Measurements from ENCODE around the gene USP47. TPM values are rescaled to one million over a fixed set of nuclear protein-coding genes. Genes with fewer than 3 reads are reported as not detected.

Gene USP47
- polyA plus RNA-seq, 2 of the 4 experiments (the other 2 are of a cell fraction), result 31.0 to 32.8 TPM

- Histone ChIP-seq H3K27ac (peak overlapping the region; percentile 35 to 55; a peak in 5 of 6 replicates), H3K9me3 (no peaks in the 10 kb centered on the region), H3K4me2 (no peak overlapping the region), H3K4me1 (peaks cover 49% of the 10 kb centered on the region), H3K4me3 (no peak overlapping the region)
- ChIA-PET POLR2A (no interaction called here), CTCF (interaction anchor here (0.5 to 1.5 kb wide), 6 partner anchors 10 to 58 kb away, joined by 3 to 8 read pairs (median 4); no protein-coding TSS in a partner anchor)
- ATAC-seq (no peak), DNase-seq (ENCODE audit: low read depth in 1 of 2, low spot score in 1 of 2) (no peak), FAIRE-seq (no peak)
- TF ChIP-seq SMC3 (IDR thresholded peaks at IDR 0.05) (no peak), NFE2L2 (conservative IDR thresholded peaks at IDR 0.05; ENCODE audit: low read length) (peak; percentile 73)
- 80% methylated on average over 9 of the region's 9 CpGs for WGBS (ENCODE audit: missing lambda C conversion rate)
These were observed 144.5 kb downstream of the USP47 start for GRCh38 chr11:11985954-11986949.

- H3K4me3 ChIP-seq, result no peak overlapping the region
- H3K4me2 ChIP-seq, result peak overlapping the region; percentile 65
- FAIRE-seq (no peak), ATAC-seq (peak; percentile 9 to 40; a peak in 3 of 6 replicates), DNase-seq (ENCODE audit: low read depth in 1 of 2, low spot score in 1 of 2) (peak in 1 of 2 experiments; percentile 66)
- no peaks in the 10 kb centered on the region for H3K9me3 ChIP-seq
- H3K4me1 ChIP-seq, result peaks cover 61% of the 10 kb centered on the region
- CTCF ChIA-PET, result interaction anchor here (0.9 to 1.9 kb wide), 3 partner anchors 8 to 21 kb away, joined by 3 to 10 read pairs (median 3); no protein-coding TSS in a partner anchor
- WGBS (ENCODE audit: missing lambda C conversion rate), result 78% methylated on average over 1 of the region's 1 CpG
- TF ChIP-seq POLR2A (IDR thresholded peaks at IDR 0.05; ENCODE audit: low read length) (no peak), HOXB5 (CRISPR knock-in tag; IDR thresholded peaks at IDR 0.05) (no peak), PBX3 (IDR thresholded peaks at IDR 0.05) (no peak), MAFK (IDR thresholded peaks at IDR 0.05; ENCODE audit: partially characterized antibody) (peak; percentile 72), MAZ (IDR thresholded peaks at IDR 0.05; ENCODE audit: borderline replicate concordance, low read depth, low read length) (no peak), ESRRA (IDR thresholded peaks at IDR 0.05; ENCODE audit: borderline replicate concordance, low read length) (no peak), TP53 (CRISPR knock-in tag; IDR thresholded peaks at IDR 0.05) (no peak), RCOR1 (IDR thresholded peaks at IDR 0.05; ENCODE audit: low read depth, low read length) (no peak), JUN (IDR thresholded peaks at IDR 0.05) (no peak), USF2 (IDR thresholded peaks at IDR 0.05) (no peak), RAD21 (conservative IDR thresholded peaks at IDR 0.05 in 1 of 2, IDR thresholded peaks at IDR 0.05 in 1 of 2) (0 out of 5 replicates have a peak, but pooled peaks of 1 of the 2 experiments have one; percentile 19), ATOH8 (CRISPR knock-in tag; IDR thresholded peaks at IDR 0.05; ENCODE audit: low read depth) (no peak), CTCF (IDR thresholded peaks at IDR 0.05) (peak; percentile 23; the same call in 1 of the 3 replicates), MAX (IDR thresholded peaks at IDR 0.05) (peak; percentile 76; the same call in 1 of the 2 replicates)
- peak overlapping the region; percentile 80 to 86 for H3K27ac ChIP-seq
- POLR2A ChIA-PET, result no interaction called here
These were observed 145.8 kb downstream of the USP47 start for GRCh38 chr11:11987503-11988022.
